ENCODE measurements around the gene ITM2B.

ITM2B gene

GRCh38 chr13:48246102-48246501 is 13.1 kb downstream of the ITM2B start:
- DNase-seq (ENCODE audit: low read depth), result no peak
- TF ChIP-seq MYC (IDR thresholded peaks at IDR 0.05; ENCODE audit: low read depth, low read length), result no peak
- TF ChIP-seq POLR2A (IDR thresholded peaks at IDR 0.05; ENCODE audit: extremely low read depth, insufficient read length), result no peak
- TF ChIP-seq MAX (IDR thresholded peaks at IDR 0.05; ENCODE audit: low read depth, low read length), result no peak
- no peak for TF ChIP-seq CTCF (IDR thresholded peaks at IDR 0.05; ENCODE audit: low read depth, low read length)
- H3K4me3 ChIP-seq (ENCODE audit: low read depth, low read length), result no peak overlapping the region

GRCh38 chr13:48249018-48249417 is 16.0 kb downstream of the ITM2B start:
- TF ChIP-seq CTCF (IDR thresholded peaks at IDR 0.05; ENCODE audit: low read depth, low read length) (no peak), MAX (IDR thresholded peaks at IDR 0.05; ENCODE audit: low read depth, low read length) (no peak), POLR2A (IDR thresholded peaks at IDR 0.05; ENCODE audit: extremely low read depth, insufficient read length) (no peak), MYC (IDR thresholded peaks at IDR 0.05; ENCODE audit: low read depth, low read length) (no peak)
- H3K4me3 ChIP-seq (ENCODE audit: low read depth, low read length), result no peak overlapping the region

GRCh38 chr13:48251611-48252081 is 18.6 kb downstream of the ITM2B start:
- no peak for DNase-seq (ENCODE audit: low read depth)
- TF ChIP-seq MYC (IDR thresholded peaks at IDR 0.05; ENCODE audit: low read depth, low read length), result no peak
- no peak for TF ChIP-seq POLR2A (IDR thresholded peaks at IDR 0.05; ENCODE audit: extremely low read depth, insufficient read length)
- TF ChIP-seq MAX (IDR thresholded peaks at IDR 0.05; ENCODE audit: low read depth, low read length), result no peak
- no peak for TF ChIP-seq CTCF (IDR thresholded peaks at IDR 0.05; ENCODE audit: low read depth, low read length)
- no peak overlapping the region for H3K4me3 ChIP-seq (ENCODE audit: low read depth, low read length)

More at GRCh38 chr13:48249018-48249417, 16.0 kb downstream of the ITM2B start:
- no peak for DNase-seq (ENCODE audit: low read depth)

- TF ChIP-seq POLR2A (IDR thresholded peaks at IDR 0.05; ENCODE audit: extremely low read depth, insufficient read length), result no peak
- TF ChIP-seq MYC (IDR thresholded peaks at IDR 0.05; ENCODE audit: low read depth, low read length), result no peak
- no peak for TF ChIP-seq MAX (IDR thresholded peaks at IDR 0.05; ENCODE audit: low read depth, low read length)
- TF ChIP-seq CTCF (IDR thresholded peaks at IDR 0.05; ENCODE audit: low read depth, low read length), result no peak
- no peak overlapping the region for H3K4me3 ChIP-seq (ENCODE audit: low read depth, low read length)
- DNase-seq (ENCODE audit: low read depth), result no peak
Observed at GRCh38 chr13:48252176-48252575, 19.2 kb downstream of the ITM2B start.

GRCh38 chr13:48253849-48254248 is 20.8 kb downstream of the ITM2B start:
- no peak for TF ChIP-seq CTCF (IDR thresholded peaks at IDR 0.05; ENCODE audit: low read depth, low read length)
- no peak for TF ChIP-seq POLR2A (IDR thresholded peaks at IDR 0.05; ENCODE audit: extremely low read depth, insufficient read length)
- no peak for TF ChIP-seq MYC (IDR thresholded peaks at IDR 0.05; ENCODE audit: low read depth, low read length)
- no peak for TF ChIP-seq MAX (IDR thresholded peaks at IDR 0.05; ENCODE audit: low read depth, low read length)
- no peak for DNase-seq (ENCODE audit: low read depth)
- H3K4me3 ChIP-seq (ENCODE audit: low read depth, low read length), result no peak overlapping the region

Measured in NB4 (cell line).